Urinary bladder (tissue), 4 donors: ENCODE results near the gene CD7. TPM values are rescaled to one million over a fixed set of nuclear protein-coding genes. Genes with fewer than 3 reads are reported as not detected.

Experiments used
- DNase-seq: peaks from one replicate; pipeline ENCODE4 v3.0.0-alpha.2; 2015; ENCODE audit errors: extremely low spot score
- H3K27ac ChIP-seq: one replicate; pipeline ENCODE4 v1.5.1; 2013; ENCODE audit warnings: low read depth, mild to moderate bottlenecking, moderate library complexity
- H3K36me3 ChIP-seq: one replicate; pipeline ENCODE4 v1.6.1; 2013; ENCODE audit warnings: mild to moderate bottlenecking, moderate library complexity; ENCODE audit not compliant: insufficient read depth
- H3K4me1 ChIP-seq: one replicate; pipeline ENCODE4 v1.6.1; 2013; ENCODE audit warnings: mild to moderate bottlenecking, moderate library complexity; ENCODE audit not compliant: insufficient read depth
- H3K4me3 ChIP-seq: one replicate; pipeline ENCODE4 v1.5.1; 2013; ENCODE audit warnings: low read depth, low read length
- WGBS: extraction: QIAGEN DNeasy Blood & Tissue Kit; methylation state at CpG from one replicate; pipeline ENCODE4 v1.1.7; 2013; 5-methylcytosine and 5-hydroxymethylcytosine counted together
- polyA plus RNA-seq: library from polyadenylated mRNA; stranded (reverse); fragments of 200-250 nt; gene quantifications from one replicate; pipeline ENCODE4 v1.2.3, GENCODE V29; 2013
- total RNA-seq: library from RNA; depleted of rRNA; stranded (reverse); fragments of >200 nt; gene quantifications from one replicate; pipeline ENCODE4 v1.2.3, GENCODE V29; 2014
- donor health status: healthy with polysubstance abuse.
- donor health status: healthy.

Gene CD7
- total and polyA plus RNA-seq, 2 donors: 0.69 to 3.7 TPM

DNA sequence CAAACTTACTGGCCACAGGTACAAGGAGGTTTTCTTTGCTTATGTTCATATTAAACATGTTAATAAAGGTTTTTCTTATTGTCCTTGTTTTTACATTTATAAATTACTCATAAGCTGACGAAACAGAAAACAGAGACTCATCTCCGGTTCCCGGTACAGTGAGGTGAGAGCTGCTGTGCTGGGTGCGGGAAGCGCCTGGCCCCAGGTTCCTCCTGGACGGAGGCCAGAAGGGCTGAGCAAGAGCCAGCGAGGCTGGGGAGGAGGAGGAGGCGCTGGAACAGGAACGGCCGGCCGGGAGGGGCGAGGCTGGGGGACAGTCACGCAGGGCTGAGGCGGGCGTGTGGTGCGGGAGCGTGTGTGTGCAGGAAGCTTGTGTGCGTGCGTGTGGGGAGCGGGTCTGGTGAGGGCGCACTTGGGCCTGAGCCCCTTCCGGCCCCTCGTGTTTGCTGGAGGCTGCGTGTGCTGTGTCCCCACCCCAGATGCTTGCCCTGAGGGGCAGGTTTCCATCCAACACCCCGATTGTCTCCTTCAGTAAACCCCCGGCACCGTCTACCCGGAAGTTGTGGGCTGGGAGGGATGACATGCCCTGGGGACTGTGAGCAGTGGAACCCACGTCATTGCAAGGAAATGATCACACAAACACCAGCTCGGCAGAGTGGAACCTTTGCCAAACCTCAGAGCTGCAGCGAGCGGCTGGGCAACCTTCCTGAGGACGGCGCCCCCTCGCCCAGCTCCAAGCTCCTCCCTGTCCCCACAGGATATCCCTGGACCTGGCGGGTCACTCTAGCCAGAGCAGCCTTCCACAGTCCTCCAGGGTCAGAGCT, 19.5 kb downstream of the CD7 start:
- Histone ChIP-seq H3K4me3 (peak overlapping the region; percentile 20), H3K27ac (peak overlapping the region; percentile 95), H3K36me3 (no peaks in the 10 kb centered on the region), H3K4me1 (no peaks in the 10 kb centered on the region)
- WGBS: 2% methylated on average over 36 of the region's 36 CpGs
- no peak for DNase-seq

DNA sequence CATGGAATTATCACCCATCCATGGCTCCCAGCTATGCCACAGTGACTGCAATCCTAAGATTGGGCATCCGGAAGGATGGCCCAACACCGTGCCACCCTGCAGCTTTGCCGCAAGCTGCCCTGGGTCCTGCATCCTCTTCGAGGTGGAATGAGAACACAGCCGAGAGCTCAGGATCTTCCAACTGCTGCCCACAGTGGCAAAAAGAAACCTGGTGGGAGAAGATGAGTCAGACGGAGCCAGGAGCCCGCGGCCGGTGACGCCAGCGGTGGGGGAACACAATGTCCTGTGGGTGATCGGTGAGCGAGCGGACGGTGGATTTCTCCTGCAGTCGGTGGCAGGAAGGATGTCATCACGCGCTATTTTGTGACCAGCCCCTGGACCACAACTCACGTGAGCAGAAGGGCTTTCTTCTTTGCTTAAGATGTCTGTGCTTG, 20.1 kb downstream of the CD7 start:
- no peaks in the 10 kb centered on the region for H3K36me3 ChIP-seq
- H3K27ac ChIP-seq: peak overlapping the region; percentile 51
- no peak for DNase-seq
- H3K4me1 ChIP-seq: no peaks in the 10 kb centered on the region
- WGBS: 48% methylated on average over 19 of the region's 19 CpGs
- H3K4me3 ChIP-seq: no peak overlapping the region

GRCh38 chr17:82296511-82297279, 20.7 kb downstream of the CD7 start:
- Histone ChIP-seq H3K36me3 (no peaks in the 10 kb centered on the region), H3K4me3 (no peak overlapping the region), H3K27ac (peak overlapping the region; percentile 51), H3K4me1 (no peaks in the 10 kb centered on the region)
- 27% methylated on average over 7 of the region's 7 CpGs for WGBS
- DNase-seq: no peak

GRCh38 chr17:82295472-82295814, 22.0 kb downstream of the CD7 start:
- Histone ChIP-seq H3K4me1 (no peaks in the 10 kb centered on the region), H3K36me3 (no peaks in the 10 kb centered on the region), H3K27ac (no peak overlapping the region), H3K4me3 (no peak overlapping the region)
- 73% methylated on average over 4 of the region's 4 CpGs for WGBS
- DNase-seq: no peak

DNA sequence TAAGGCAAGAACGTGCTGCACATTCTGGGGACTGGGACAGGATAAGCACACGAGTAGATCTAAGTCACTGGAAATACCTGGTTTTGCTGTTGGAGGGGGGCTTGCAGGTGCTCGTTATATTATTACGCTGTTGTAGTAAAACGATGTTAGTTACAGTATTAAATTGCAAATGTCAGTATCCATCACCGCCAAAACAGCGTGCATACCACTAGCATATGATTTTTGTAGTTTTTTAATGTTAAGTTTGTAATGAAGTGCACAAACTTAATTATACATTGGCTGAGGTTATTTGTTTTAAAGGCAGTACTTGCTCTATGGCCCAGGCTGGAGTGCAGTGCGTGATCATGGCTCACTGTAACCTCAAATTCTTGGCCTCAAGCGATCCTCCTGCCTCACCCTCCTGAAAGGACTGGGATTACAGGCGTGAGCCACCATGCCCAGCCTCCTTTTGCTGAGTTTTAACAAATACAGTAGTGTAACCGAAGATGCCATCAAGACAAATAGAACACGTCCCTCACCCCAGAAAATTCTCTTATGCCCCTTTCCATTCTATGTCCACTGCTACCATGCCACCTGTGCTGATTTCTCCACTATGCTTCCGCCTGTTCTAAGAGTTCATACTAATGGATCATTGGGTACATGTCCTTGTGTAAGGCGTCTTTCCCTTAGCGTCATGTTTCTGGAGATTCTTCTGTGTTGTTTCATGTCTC, 23.2 kb downstream of the CD7 start:
- H3K27ac ChIP-seq: peak overlapping the region; percentile 77
- WGBS: 81% methylated on average over 15 of the region's 15 CpGs
- no peaks in the 10 kb centered on the region for H3K36me3 ChIP-seq
- DNase-seq: no peak
- H3K4me3 ChIP-seq: no peak overlapping the region
- no peaks in the 10 kb centered on the region for H3K4me1 ChIP-seq

GRCh38 chr17:82292251-82293154, 24.9 kb downstream of the CD7 start:
- H3K4me3 ChIP-seq: peak overlapping the region; percentile 68
- no peaks in the 10 kb centered on the region for H3K36me3 ChIP-seq
- 4% methylated on average over 86 of the region's 86 CpGs for WGBS
- H3K27ac ChIP-seq: peak overlapping the region; percentile 100
- no peaks in the 10 kb centered on the region for H3K4me1 ChIP-seq
- peak; percentile 95 for DNase-seq

- no peak for DNase-seq
- Histone ChIP-seq H3K36me3 (no peaks in the 10 kb centered on the region), H3K4me3 (peak overlapping the region; percentile 68), H3K4me1 (no peaks in the 10 kb centered on the region), H3K27ac (no peak overlapping the region)
- 86% methylated on average over 19 of the region's 19 CpGs for WGBS
These were observed 25.7 kb downstream of the CD7 start for GRCh38 chr17:82291582-82292250.

GRCh38 chr17:82287868-82288801, 29.3 kb downstream of the CD7 start:
- no peaks in the 10 kb centered on the region for H3K4me1 ChIP-seq
- 39% methylated on average over 19 of the region's 19 CpGs for WGBS
- peak overlapping the region; percentile 47 for H3K27ac ChIP-seq
- DNase-seq: no peak
- no peak overlapping the region for H3K4me3 ChIP-seq
- no peaks in the 10 kb centered on the region for H3K36me3 ChIP-seq

DNA sequence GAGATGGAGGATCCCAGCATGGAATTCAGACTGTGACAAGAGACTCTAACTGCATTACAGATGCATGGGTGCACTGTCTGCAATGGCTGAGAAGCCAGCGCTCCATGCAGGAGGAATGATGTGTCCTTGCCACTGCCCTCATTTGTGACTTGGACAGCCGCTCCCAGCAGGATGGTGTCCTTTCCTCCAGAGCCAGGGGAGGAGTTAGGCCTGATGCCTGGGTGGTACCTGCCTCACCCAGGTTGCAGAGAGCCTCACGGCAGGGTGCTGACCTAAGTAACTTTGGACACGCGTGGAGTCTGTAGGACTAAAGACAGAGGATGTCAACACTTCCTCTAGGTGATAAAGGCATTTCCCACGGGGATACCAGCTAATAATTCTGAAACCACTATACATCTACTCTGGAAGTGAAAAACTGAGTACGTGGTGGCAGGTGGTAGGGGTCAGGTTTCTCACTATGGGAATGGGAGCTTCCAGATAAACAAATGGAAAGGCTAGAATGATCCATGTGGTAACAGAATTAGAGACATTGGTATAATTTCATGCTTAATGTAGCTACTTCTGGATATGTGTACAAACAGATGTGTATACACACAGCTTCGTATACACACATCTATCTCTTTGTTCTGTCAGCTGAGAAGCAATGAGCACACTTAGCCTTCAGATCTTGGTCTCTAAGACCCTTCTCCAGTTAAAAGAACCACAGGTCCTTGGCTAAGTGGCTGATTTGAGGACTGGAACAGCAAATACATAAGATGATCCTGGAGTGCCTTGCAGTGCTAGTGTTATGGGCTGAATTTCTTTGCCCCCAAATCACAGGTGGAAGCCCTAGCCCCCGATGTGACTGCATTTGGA, 30.2 kb downstream of the CD7 start:
- no peak overlapping the region for H3K4me3 ChIP-seq
- no peaks in the 10 kb centered on the region for H3K36me3 ChIP-seq
- peak overlapping the region; percentile 3 for H3K27ac ChIP-seq
- WGBS: 86% methylated on average over 9 of the region's 9 CpGs
- DNase-seq: no peak
- H3K4me1 ChIP-seq: no peaks in the 10 kb centered on the region

GRCh38 chr17:82285141-82285540, 32.3 kb downstream of the CD7 start:
- Histone ChIP-seq H3K27ac (no peak overlapping the region), H3K4me3 (no peak overlapping the region), H3K4me1 (no peaks in the 10 kb centered on the region), H3K36me3 (no peaks in the 10 kb centered on the region)
- WGBS: 46% methylated on average over 8 of the region's 8 CpGs
- DNase-seq: no peak

GRCh38 chr17:82283208-82283749, 34.1 kb downstream of the CD7 start:
- Histone ChIP-seq H3K4me1 (no peaks in the 10 kb centered on the region), H3K27ac (no peak overlapping the region), H3K4me3 (no peak overlapping the region), H3K36me3 (no peaks in the 10 kb centered on the region)
- DNase-seq: no peak
- WGBS: 28% methylated on average over 13 of the region's 13 CpGs
